GM19438 (cell line): ENCODE results near the gene MAML2.

Experiments
- ATAC-seq: cut with Tn5 transposase; IDR thresholded peaks from one replicate; pipeline ENCODE4 v1.9.1; 2021; ENCODE audit warnings: low read depth; ENCODE audit not compliant: unreplicated experiment

Gene MAML2

GRCh38 chr11:96141626-96142025 is 201.4 kb downstream of the MAML2 start:
- no peak for ATAC-seq

- no peak for ATAC-seq
Measured at GRCh38 chr11:96139691-96140090, 203.3 kb downstream of the MAML2 start.

- no peak for ATAC-seq
Measured at GRCh38 chr11:96137373-96137772, 205.6 kb downstream of the MAML2 start.

- ATAC-seq = no peak
Measured at GRCh38 chr11:96136613-96137298, 206.2 kb downstream of the MAML2 start.

- no peak for ATAC-seq
Measured at GRCh38 chr11:96134602-96135001, 208.4 kb downstream of the MAML2 start.

- no peak for ATAC-seq
Measured at GRCh38 chr11:96132437-96132836, 210.6 kb downstream of the MAML2 start.

GRCh38 chr11:96130061-96130620 is 212.9 kb downstream of the MAML2 start:
- no peak for ATAC-seq

GRCh38 chr11:96127596-96127959 is 215.4 kb downstream of the MAML2 start:
- no peak for ATAC-seq

GRCh38 chr11:96126917-96127595 is 215.9 kb downstream of the MAML2 start:
- ATAC-seq = no peak

- ATAC-seq = no peak
Measured at GRCh38 chr11:96125400-96125799, 217.6 kb downstream of the MAML2 start.

- no peak for ATAC-seq
Measured at GRCh38 chr11:96124155-96124554, 218.8 kb downstream of the MAML2 start.

- ATAC-seq = no peak
Measured at GRCh38 chr11:96123301-96123700, 219.7 kb downstream of the MAML2 start.

GRCh38 chr11:96122601-96123074 is 220.4 kb downstream of the MAML2 start:
- no peak for ATAC-seq

GRCh38 chr11:96119211-96119610 is 223.8 kb downstream of the MAML2 start:
- ATAC-seq = no peak

- no peak for ATAC-seq
Measured at GRCh38 chr11:96116376-96116775, 226.6 kb downstream of the MAML2 start.

- no peak for ATAC-seq
Measured at GRCh38 chr11:96114178-96115064, 228.6 kb downstream of the MAML2 start.

- ATAC-seq = no peak
Measured at GRCh38 chr11:96113193-96113681, 229.8 kb downstream of the MAML2 start.

- ATAC-seq = peak; percentile 77
Measured at GRCh38 chr11:96112192-96113128, 230.5 kb downstream of the MAML2 start.

GRCh38 chr11:96111308-96111707 is 231.7 kb downstream of the MAML2 start:
- ATAC-seq = no peak

GRCh38 chr11:96110302-96110701 is 232.7 kb downstream of the MAML2 start:
- no peak for ATAC-seq
